ENCODE data around the gene RHOT2. TPM values are rescaled to one million over a fixed set of nuclear protein-coding genes. Genes with fewer than 3 reads are reported as not detected.

RHOT2 gene
- total RNA-seq, 1 experiment from 2014 or later, result 98.5 TPM

DNA sequence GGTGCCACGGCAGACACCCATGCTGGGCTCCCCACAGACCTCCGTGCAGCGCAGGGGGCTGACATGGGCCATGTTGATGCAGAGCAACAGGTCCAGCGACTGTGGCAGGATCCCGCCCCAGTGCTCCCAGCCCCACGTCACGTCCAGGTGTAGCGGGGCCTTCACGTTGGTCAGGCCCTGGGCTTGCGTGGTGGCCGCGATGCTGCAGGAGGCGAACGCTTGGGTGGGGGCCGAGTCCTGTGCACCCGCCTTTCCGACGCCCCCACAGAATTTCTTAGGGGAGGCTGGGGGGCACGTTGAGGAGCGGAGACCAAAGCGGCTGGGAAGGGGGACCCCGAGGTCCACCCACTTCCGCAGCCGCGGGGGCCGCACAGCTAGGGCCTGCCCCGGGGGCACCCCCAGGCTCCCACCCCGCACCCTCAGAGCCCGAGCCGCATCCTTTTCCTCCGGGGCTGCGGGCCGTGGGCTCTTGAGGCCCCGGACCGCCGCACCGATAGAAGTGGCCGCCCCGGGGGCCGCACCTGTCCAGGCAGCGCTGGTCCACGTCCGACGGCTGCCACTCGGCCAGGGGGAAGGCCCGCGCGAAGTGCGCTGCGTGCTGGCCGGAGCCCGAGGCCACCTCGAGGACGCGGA, 32.2 kb upstream of the RHOT2 start:
- DNase-seq (ENCODE audit: low read depth, low spot score) (no peak), ATAC-seq (peak; percentile 2; the same call in 1 of the 2 replicates)
- Histone ChIP-seq H3K27me3 (ENCODE audit: insufficient read depth, low read length) (no peaks in the 10 kb centered on the region), H3K27ac (ENCODE audit: low read depth, low read length) (peak overlapping the region; percentile 72), H3K36me3 (ENCODE audit: control insufficient read depth in 1 of 2, insufficient read depth in 2 of 2, low read length in 2 of 2) (no peaks in the 10 kb centered on the region), H3K4me3 (replicated peaks in 1 of 2; ENCODE audit: low read depth in 1 of 2, low read length in 2 of 2) (peak overlapping the region; percentile 61 to 67), H3K4me1 (ENCODE audit: control insufficient read depth in 1 of 2, insufficient read depth in 2 of 2, low read length in 2 of 2) (peaks cover 3 to 15% of the 10 kb centered on the region in 2 experiments; a peak in 3 of 4 replicates), H3K79me2 (ENCODE audit: insufficient read depth, low read length) (peaks cover 15% of the 10 kb centered on the region; the same call in 1 of the 2 replicates), H3K9me2 (ENCODE audit: insufficient read depth) (no peaks in the 10 kb centered on the region), H3K9me3 (ENCODE audit: control insufficient read depth in 1 of 2, insufficient read depth in 1 of 2, low read depth in 1 of 2, low read length in 2 of 2) (no peaks in the 10 kb centered on the region), H3K4me2 (ENCODE audit: low read length) (peak overlapping the region; percentile 76), H3K9ac (ENCODE audit: low read length) (peak overlapping the region; percentile 81), H4K20me1 (ENCODE audit: insufficient read depth) (no peaks in the 10 kb centered on the region), H2AFZ (ENCODE audit: low read depth, low read length, poor library complexity, severe bottlenecking) (no peak overlapping the region)
- intact Hi-C loops (cut with micrococcal nuclease), result no loop called here
- POLR2A ChIA-PET, result interaction anchor here (1.0 kb wide), 1 partner anchor 108 kb away, joined by 4 read pairs; the partner anchor contains the start of gene CAPN15
- TF ChIP-seq ZFX (IDR thresholded peaks at IDR 0.05), result peak; percentile 78
- TF ChIP-seq, protein P1, sequence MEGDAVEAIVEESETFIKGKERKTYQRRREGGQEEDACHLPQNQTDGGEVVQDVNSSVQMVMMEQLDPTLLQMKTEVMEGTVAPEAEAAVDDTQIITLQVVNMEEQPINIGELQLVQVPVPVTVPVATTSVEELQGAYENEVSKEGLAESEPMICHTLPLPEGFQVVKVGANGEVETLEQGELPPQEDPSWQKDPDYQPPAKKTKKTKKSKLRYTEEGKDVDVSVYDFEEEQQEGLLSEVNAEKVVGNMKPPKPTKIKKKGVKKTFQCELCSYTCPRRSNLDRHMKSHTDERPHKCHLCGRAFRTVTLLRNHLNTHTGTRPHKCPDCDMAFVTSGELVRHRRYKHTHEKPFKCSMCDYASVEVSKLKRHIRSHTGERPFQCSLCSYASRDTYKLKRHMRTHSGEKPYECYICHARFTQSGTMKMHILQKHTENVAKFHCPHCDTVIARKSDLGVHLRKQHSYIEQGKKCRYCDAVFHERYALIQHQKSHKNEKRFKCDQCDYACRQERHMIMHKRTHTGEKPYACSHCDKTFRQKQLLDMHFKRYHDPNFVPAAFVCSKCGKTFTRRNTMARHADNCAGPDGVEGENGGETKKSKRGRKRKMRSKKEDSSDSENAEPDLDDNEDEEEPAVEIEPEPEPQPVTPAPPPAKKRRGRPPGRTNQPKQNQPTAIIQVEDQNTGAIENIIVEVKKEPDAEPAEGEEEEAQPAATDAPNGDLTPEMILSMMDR (IDR thresholded peaks at IDR 0.05 in 2 of 3, conservative IDR thresholded peaks at IDR 0.05 in 1 of 3; ENCODE audit: borderline replicate concordance in 1 of 3, insufficient read depth in 1 of 3, low read depth in 2 of 3, low read length in 2 of 3), result no peak
- no TSS peak for BruUV-seq (replicated peaks)
- RAD21 ChIA-PET (ENCODE audit: low non-redundant PET in 1 of 2, low total read pairs in 2 of 2, uncharacterized antibody in 2 of 2, unreplicated experiment in 2 of 2), result no interaction called here
- CTCF ChIA-PET, result interaction anchor here (1.4 kb wide), 1 partner anchor 25 kb away, joined by 3 read pairs; no protein-coding TSS in a partner anchor

DNA sequence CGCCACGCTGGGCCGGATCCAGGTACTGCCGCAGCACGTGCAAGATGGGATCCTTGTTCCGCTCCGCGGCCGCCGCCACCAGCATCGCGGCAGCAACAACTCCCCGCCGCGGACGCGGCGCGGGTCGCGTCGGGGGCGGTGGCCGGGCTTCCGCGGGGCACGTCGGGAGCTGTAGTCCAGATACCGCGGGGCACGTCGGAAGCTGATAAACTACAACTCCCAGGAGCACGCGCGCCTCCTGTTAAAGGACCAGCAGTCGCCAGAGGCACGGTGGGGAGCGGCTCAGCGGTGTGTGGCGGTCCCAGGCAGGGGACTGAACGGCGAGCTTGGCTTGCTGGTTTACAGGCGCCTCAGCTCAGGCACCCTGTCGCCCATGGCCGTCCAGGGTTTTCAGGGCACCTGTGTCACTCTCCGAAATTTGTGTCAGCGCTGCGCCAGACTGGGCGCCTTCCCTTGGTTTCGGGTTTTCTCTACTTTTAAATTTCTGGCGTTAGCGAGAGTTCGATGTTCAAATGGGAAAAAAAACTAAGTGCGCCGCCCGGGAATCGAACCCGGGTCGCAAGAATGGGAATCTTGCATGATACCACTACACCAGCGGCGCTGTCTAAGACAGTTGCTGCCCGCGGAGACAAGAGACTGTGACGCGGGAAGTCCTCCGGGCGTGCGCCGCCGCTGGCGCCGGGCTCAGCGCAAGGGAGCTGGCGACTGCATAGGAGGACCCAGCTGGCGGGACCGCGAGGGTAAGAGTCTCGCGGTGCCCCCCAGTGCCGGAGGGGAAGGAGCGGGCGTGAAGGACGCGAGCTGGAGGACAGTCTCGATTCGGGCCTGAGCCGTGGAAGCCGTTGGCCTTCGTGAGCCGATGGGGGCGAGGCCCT, 31.5 kb upstream of the RHOT2 start, which contains the start of gene METTL26:
Gene METTL26 (minus strand): TSS at position 100 of the 875 bp plus-strand sequence. CDS start 15 bp downstream, at position 85.
- BruUV-seq (replicated peaks), result no TSS peak
- Histone ChIP-seq H3K9me3 (ENCODE audit: control insufficient read depth in 1 of 2, insufficient read depth in 1 of 2, low read depth in 1 of 2, low read length in 2 of 2) (no peaks in the 10 kb centered on the region), H3K4me1 (ENCODE audit: control insufficient read depth in 1 of 2, insufficient read depth in 2 of 2, low read length in 2 of 2) (peaks cover 0 to 13% of the 10 kb centered on the region in 2 experiments; a peak in 3 of 4 replicates), H4K20me1 (ENCODE audit: insufficient read depth) (no peaks in the 10 kb centered on the region), H3K4me3 (replicated peaks in 1 of 2; ENCODE audit: low read depth in 1 of 2, low read length in 2 of 2) (peak within 1 kb of the TSS; percentile 61 to 67), H3K4me2 (ENCODE audit: low read length) (peak within 1 kb of the TSS; percentile 76), H3K27ac (ENCODE audit: low read depth, low read length) (peak within 1 kb of the TSS; percentile 72), H3K36me3 (ENCODE audit: control insufficient read depth in 1 of 2, insufficient read depth in 2 of 2, low read length in 2 of 2) (no peaks in the 10 kb centered on the region), H3K9ac (ENCODE audit: low read length) (peak within 1 kb of the TSS; percentile 81), H3K79me2 (ENCODE audit: insufficient read depth, low read length) (peaks cover 15% of the 10 kb centered on the region; the same call in 1 of the 2 replicates), H3K27me3 (ENCODE audit: insufficient read depth, low read length) (no peaks in the 10 kb centered on the region), H2AFZ (ENCODE audit: low read depth, low read length, poor library complexity, severe bottlenecking) (no peak within 1 kb of the TSS), H3K9me2 (ENCODE audit: insufficient read depth) (no peaks in the 10 kb centered on the region)
- ChIA-PET RAD21 (ENCODE audit: low non-redundant PET in 1 of 2, low total read pairs in 2 of 2, uncharacterized antibody in 2 of 2, unreplicated experiment in 2 of 2) (no interaction called here), POLR2A (interaction anchor here (1.0 to 1.1 kb wide), 2 partner anchors 109 to 235 kb away, joined by 3 to 4 read pairs; partner anchors contain the start of genes CAPN15 and DECR2), CTCF (interaction anchor here (1.4 kb wide), 1 partner anchor 24 kb away, joined by 3 read pairs; no protein-coding TSS in a partner anchor)
- intact Hi-C loops (cut with micrococcal nuclease), result no loop called here
- DNase-seq (ENCODE audit: low read depth, low spot score) (peak; percentile 63), ATAC-seq (peak; percentile 85)
- TF ChIP-seq ZFX (IDR thresholded peaks at IDR 0.05) (peak; percentile 4; the same call in 1 of the 2 replicates), POLR2A (IDR thresholded peaks at IDR 0.05; ENCODE audit: borderline replicate concordance, extremely low read depth, insufficient read depth, insufficient read length) (peak; percentile 30), ELF1 (IDR thresholded peaks at IDR 0.05; ENCODE audit: borderline replicate concordance, low read depth) (no peak), POLR2AphosphoS5 (IDR thresholded peaks at IDR 0.05; ENCODE audit: low read depth, low read length) (peak; percentile 79), JUND (IDR thresholded peaks at IDR 0.05) (no peak), ZNF274 (IDR thresholded peaks at IDR 0.05; ENCODE audit: low read depth, low read length) (no peak), MAX (IDR thresholded peaks at IDR 0.05) (peak; percentile 85)
- TF ChIP-seq, protein P1 (IDR thresholded peaks at IDR 0.05 in 2 of 3, conservative IDR thresholded peaks at IDR 0.05 in 1 of 3; ENCODE audit: borderline replicate concordance in 1 of 3, insufficient read depth in 1 of 3, low read depth in 2 of 3, low read length in 2 of 3), result no peak
- TF ChIP-seq, protein P2, sequence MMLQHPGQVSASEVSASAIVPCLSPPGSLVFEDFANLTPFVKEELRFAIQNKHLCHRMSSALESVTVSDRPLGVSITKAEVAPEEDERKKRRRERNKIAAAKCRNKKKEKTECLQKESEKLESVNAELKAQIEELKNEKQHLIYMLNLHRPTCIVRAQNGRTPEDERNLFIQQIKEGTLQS (IDR thresholded peaks at IDR 0.05), result no peak; the same call in 1 of the 2 replicates

Data from HCT116 (cell line).